Endothelial cell of umbilical vein (primary cell): ENCODE data around the gene TMEM131.

Experiments
- EZH2 ChIP-seq: IDR thresholded peaks from 2 replicates; pipeline ENCODE4 v1.6.1; 2012; ENCODE audit warnings: borderline replicate concordance, low read depth, mild to moderate bottlenecking, moderate library complexity, low read length, inconsistent platforms; ENCODE audit not compliant: severe bottlenecking
- FOS ChIP-seq: IDR thresholded peaks from 2 replicates; pipeline ENCODE4 v1.6.1; 2011; ENCODE audit warnings: mild to moderate bottlenecking, low read length, moderate library complexity, borderline replicate concordance; ENCODE audit not compliant: insufficient read depth
- POLR2A ChIP-seq: IDR thresholded peaks from 2 replicates; pipeline ENCODE4 v1.6.1; 2012; ENCODE audit warnings: low read depth, mild to moderate bottlenecking, control low read depth, low read length
- POLR2AphosphoS5 ChIP-seq: IDR thresholded peaks from 2 replicates; pipeline ENCODE4 v1.6.1; 2012; ENCODE audit warnings: low read depth, mild to moderate bottlenecking, control low read depth, low read length, moderate library complexity; ENCODE audit not compliant: insufficient read depth
- TF ChIP-seq, protein P1 (sequence below), 2 donors: IDR thresholded peaks; 1 replicate in 1 of 2; 2 replicates in 1 of 2; pipeline ENCODE4 v1.5.1; 2011; ENCODE audit warnings: low read length in 2 of 2, mild to moderate bottlenecking in 2 of 2, moderate library complexity in 2 of 2, control low read depth in 1 of 2, inconsistent platforms in 1 of 2, low read depth in 1 of 2; ENCODE audit not compliant: insufficient read depth in 1 of 2; ENCODE audit errors: extremely low read depth in 1 of 2

DNA sequence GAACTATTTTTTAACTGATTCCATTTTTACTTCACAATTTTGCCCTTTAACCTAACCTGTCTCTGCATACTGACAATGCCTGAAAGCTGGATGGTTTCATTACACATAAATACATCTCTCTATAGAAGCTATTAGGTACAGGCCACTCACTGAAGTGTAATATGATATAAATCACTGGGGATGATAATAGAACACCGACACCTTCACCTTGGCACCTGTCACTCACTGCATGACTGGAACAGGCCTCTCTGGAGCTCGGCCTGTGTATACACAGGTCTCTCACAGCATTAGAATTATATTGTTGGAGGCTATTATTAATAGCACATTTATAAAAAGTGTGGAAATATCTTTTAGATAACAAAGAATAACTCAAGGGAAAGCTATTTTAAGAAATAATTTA is 138.2 kb downstream of the TMEM131 start:
- TF ChIP-seq, protein P1, sequence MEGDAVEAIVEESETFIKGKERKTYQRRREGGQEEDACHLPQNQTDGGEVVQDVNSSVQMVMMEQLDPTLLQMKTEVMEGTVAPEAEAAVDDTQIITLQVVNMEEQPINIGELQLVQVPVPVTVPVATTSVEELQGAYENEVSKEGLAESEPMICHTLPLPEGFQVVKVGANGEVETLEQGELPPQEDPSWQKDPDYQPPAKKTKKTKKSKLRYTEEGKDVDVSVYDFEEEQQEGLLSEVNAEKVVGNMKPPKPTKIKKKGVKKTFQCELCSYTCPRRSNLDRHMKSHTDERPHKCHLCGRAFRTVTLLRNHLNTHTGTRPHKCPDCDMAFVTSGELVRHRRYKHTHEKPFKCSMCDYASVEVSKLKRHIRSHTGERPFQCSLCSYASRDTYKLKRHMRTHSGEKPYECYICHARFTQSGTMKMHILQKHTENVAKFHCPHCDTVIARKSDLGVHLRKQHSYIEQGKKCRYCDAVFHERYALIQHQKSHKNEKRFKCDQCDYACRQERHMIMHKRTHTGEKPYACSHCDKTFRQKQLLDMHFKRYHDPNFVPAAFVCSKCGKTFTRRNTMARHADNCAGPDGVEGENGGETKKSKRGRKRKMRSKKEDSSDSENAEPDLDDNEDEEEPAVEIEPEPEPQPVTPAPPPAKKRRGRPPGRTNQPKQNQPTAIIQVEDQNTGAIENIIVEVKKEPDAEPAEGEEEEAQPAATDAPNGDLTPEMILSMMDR (IDR thresholded peaks at IDR 0.05; ENCODE audit: extremely low read depth in 1 of 2, insufficient read depth in 1 of 2, low read depth in 1 of 2, low read length in 2 of 2), result no peak
- TF ChIP-seq EZH2 (no peak), FOS (no peak), POLR2A (no peak), POLR2AphosphoS5 (no peak)
